Panc1 (cell line): ENCODE results near the gene LY86.

Experiments
- POLR2AphosphoS5 ChIP-seq: IDR thresholded peaks from 2 replicates; pipeline ENCODE4 v1.6.1; 2012; ENCODE audit warnings: mild to moderate bottlenecking, low read depth, low read length, moderate library complexity
- SIN3A ChIP-seq: IDR thresholded peaks from 2 replicates; pipeline ENCODE4 v1.6.1; 2012; ENCODE audit warnings: low read depth, mild to moderate bottlenecking, low read length, moderate library complexity, borderline replicate concordance; ENCODE audit not compliant: insufficient read depth
- TF ChIP-seq, protein P1 (sequence below): fragments of 450-650 bp; IDR thresholded peaks from 2 replicates; pipeline ENCODE4 v1.5.1; 2017; ENCODE audit warnings: mild to moderate bottlenecking
- TF ChIP-seq, protein P2 (sequence below), 2 experiments: IDR thresholded peaks; 2 replicates each; pipeline ENCODE4 v1.6.1; 2011 to 2012; ENCODE audit warnings: low read depth in 2 of 2, control low read depth in 1 of 2, low read length in 1 of 2, mild to moderate bottlenecking in 1 of 2, moderate library complexity in 1 of 2; ENCODE audit not compliant: insufficient read depth in 1 of 2

DNA sequence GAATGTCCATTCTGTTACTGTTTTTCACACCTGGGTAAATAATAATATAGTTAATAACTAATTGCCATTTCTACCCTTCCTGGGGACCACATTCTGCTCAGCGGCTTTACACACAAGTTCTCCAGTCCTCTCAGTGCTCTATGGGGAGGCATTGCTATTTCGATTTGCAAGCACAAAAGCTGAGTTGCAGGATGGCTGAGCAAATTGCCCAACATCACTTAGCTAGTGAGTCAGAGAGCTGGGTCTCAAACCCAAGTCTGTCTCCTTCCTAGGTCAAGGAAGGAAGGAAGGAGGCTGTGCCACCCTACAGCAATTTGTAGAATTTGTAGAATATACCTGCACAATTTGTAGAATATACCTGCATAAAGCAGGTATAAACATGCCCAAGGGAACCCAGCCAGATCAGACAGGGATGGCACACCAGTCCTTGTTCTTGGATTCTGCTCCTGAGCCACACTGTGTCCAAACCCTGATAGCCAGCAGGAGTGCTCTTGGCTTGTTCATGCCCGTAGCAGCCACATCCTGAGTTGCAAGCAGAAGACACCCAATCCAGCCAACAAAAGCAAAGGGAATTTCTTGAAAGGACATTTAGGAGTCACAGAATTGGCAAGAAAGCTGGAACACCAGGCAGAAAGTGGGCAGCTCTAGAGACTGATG, 56.9 kb downstream of the LY86 start:
- TF ChIP-seq POLR2AphosphoS5 (no peak), SIN3A (no peak)
- TF ChIP-seq, protein P1, sequence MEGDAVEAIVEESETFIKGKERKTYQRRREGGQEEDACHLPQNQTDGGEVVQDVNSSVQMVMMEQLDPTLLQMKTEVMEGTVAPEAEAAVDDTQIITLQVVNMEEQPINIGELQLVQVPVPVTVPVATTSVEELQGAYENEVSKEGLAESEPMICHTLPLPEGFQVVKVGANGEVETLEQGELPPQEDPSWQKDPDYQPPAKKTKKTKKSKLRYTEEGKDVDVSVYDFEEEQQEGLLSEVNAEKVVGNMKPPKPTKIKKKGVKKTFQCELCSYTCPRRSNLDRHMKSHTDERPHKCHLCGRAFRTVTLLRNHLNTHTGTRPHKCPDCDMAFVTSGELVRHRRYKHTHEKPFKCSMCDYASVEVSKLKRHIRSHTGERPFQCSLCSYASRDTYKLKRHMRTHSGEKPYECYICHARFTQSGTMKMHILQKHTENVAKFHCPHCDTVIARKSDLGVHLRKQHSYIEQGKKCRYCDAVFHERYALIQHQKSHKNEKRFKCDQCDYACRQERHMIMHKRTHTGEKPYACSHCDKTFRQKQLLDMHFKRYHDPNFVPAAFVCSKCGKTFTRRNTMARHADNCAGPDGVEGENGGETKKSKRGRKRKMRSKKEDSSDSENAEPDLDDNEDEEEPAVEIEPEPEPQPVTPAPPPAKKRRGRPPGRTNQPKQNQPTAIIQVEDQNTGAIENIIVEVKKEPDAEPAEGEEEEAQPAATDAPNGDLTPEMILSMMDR = no peak
- TF ChIP-seq, protein P2, sequence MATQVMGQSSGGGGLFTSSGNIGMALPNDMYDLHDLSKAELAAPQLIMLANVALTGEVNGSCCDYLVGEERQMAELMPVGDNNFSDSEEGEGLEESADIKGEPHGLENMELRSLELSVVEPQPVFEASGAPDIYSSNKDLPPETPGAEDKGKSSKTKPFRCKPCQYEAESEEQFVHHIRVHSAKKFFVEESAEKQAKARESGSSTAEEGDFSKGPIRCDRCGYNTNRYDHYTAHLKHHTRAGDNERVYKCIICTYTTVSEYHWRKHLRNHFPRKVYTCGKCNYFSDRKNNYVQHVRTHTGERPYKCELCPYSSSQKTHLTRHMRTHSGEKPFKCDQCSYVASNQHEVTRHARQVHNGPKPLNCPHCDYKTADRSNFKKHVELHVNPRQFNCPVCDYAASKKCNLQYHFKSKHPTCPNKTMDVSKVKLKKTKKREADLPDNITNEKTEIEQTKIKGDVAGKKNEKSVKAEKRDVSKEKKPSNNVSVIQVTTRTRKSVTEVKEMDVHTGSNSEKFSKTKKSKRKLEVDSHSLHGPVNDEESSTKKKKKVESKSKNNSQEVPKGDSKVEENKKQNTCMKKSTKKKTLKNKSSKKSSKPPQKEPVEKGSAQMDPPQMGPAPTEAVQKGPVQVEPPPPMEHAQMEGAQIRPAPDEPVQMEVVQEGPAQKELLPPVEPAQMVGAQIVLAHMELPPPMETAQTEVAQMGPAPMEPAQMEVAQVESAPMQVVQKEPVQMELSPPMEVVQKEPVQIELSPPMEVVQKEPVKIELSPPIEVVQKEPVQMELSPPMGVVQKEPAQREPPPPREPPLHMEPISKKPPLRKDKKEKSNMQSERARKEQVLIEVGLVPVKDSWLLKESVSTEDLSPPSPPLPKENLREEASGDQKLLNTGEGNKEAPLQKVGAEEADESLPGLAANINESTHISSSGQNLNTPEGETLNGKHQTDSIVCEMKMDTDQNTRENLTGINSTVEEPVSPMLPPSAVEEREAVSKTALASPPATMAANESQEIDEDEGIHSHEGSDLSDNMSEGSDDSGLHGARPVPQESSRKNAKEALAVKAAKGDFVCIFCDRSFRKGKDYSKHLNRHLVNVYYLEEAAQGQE (IDR thresholded peaks at IDR 0.05; ENCODE audit: insufficient read depth in 1 of 2, low read depth in 2 of 2, low read length in 1 of 2) = no peak
